HepG2 (cell line): ENCODE results near the gene AGBL2. TPM values are rescaled to one million over a fixed set of nuclear protein-coding genes. Genes with fewer than 3 reads are reported as not detected.

Experiments used
- FOSL2 ChIP-seq: sonication (generic); formaldehyde crosslinking; IDR thresholded peaks from 2 replicates; pipeline ENCODE4 v1.4.0; 2020; ENCODE audit warnings: missing genetic modification reagents
- GABPB1 ChIP-seq: IDR thresholded peaks from 2 replicates; pipeline ENCODE4 v1.6.1; 2016; ENCODE audit warnings: mild to moderate bottlenecking, missing genetic modification reagents, moderate library complexity, missing compliant biosample characterization
- HNRNPL ChIP-seq: fragments of 200-400 bp; formaldehyde crosslinking; IDR thresholded peaks from 2 replicates; pipeline ENCODE4 v1.6.1; 2017; ENCODE audit warnings: mild to moderate bottlenecking, low read depth, low read length
- HNRNPLL ChIP-seq: fragments of 200-400 bp; formaldehyde crosslinking; IDR thresholded peaks from 2 replicates; pipeline ENCODE4 v1.6.1; 2017; ENCODE audit warnings: mild to moderate bottlenecking, low read depth, low read length; ENCODE audit not compliant: poor library complexity, severe bottlenecking
- JDP2 ChIP-seq: sonication (generic); formaldehyde crosslinking; IDR thresholded peaks from 2 replicates; pipeline ENCODE4 v1.8.1; 2022; ENCODE audit warnings: missing genetic modification reagents, borderline replicate concordance
- KDM4B ChIP-seq: sonication (generic); formaldehyde crosslinking; IDR thresholded peaks from 2 replicates; pipeline ENCODE4 v1.4.0; 2020; ENCODE audit warnings: missing genetic modification reagents
- PCBP1 ChIP-seq: fragments of 200-400 bp; formaldehyde crosslinking; IDR thresholded peaks from 2 replicates; pipeline ENCODE4 v1.6.1; 2017; ENCODE audit warnings: mild to moderate bottlenecking, low read depth, low read length, borderline replicate concordance
- PITX1 ChIP-seq: sonication (generic); formaldehyde crosslinking; IDR thresholded peaks from 2 replicates; pipeline ENCODE4 v1.5.1; 2020; ENCODE audit warnings: mild to moderate bottlenecking, missing genetic modification reagents
- RBFOX2 ChIP-seq: fragments of 200-400 bp; formaldehyde crosslinking; IDR thresholded peaks from 2 replicates; pipeline ENCODE4 v1.6.1; 2017; ENCODE audit warnings: low read depth, mild to moderate bottlenecking, low read length
- SIN3A ChIP-seq: IDR thresholded peaks from 2 replicates; pipeline ENCODE4 v1.6.1; 2011; ENCODE audit warnings: low read depth, mild to moderate bottlenecking, control low read depth, low read length, borderline replicate concordance
- SOX13 ChIP-seq, 3 experiments: fragments of 450-650 bp in 1 of 3; sonication (generic) in 1 of 3; formaldehyde crosslinking in 1 of 3; IDR thresholded peaks in 2 of 3; conservative IDR thresholded peaks in 1 of 3; 2 replicates each; pipeline versions ENCODE4 v1.5.0 to v1.6.1; 2016 to 2020; ENCODE audit warnings: antibody characterized with exemption in 1 of 3, mild to moderate bottlenecking in 1 of 3, missing compliant biosample characterization in 1 of 3, missing genetic modification reagents in 1 of 3, moderate library complexity in 1 of 3
- YEATS2 ChIP-seq: sonication (generic); formaldehyde crosslinking; IDR thresholded peaks from 2 replicates; pipeline ENCODE4 v1.4.0; 2020; ENCODE audit warnings: missing genetic modification reagents, borderline replicate concordance
- ZBTB20 ChIP-seq: sonication (generic); formaldehyde crosslinking; IDR thresholded peaks from 2 replicates; pipeline ENCODE4 v1.8.1; 2023; ENCODE audit warnings: missing genetic modification reagents, low read depth, mild to moderate bottlenecking, borderline replicate concordance
- ZBTB8A ChIP-seq: sonication (generic); formaldehyde crosslinking; IDR thresholded peaks from 2 replicates; pipeline ENCODE4 v1.4.0; 2020; ENCODE audit warnings: mild to moderate bottlenecking, low read depth, missing genetic modification reagents, borderline replicate concordance
- ZFY ChIP-seq: sonication (generic); formaldehyde crosslinking; IDR thresholded peaks from 2 replicates; pipeline ENCODE4 v1.4.0; 2020; ENCODE audit warnings: missing genetic modification reagents
- ZMYM3 ChIP-seq: sonication (generic); formaldehyde crosslinking; IDR thresholded peaks from 2 replicates; pipeline ENCODE4 v1.5.1; 2020; ENCODE audit warnings: mild to moderate bottlenecking, missing genetic modification reagents
- ZNF234 ChIP-seq: sonication (generic); formaldehyde crosslinking; conservative IDR thresholded peaks from 2 replicates; pipeline ENCODE4 v1.5.1; 2020; ENCODE audit warnings: mild to moderate bottlenecking, missing genetic modification reagents
- ZNF235 ChIP-seq: sonication (generic); formaldehyde crosslinking; IDR thresholded peaks from 2 replicates; pipeline ENCODE4 v1.8.1; 2023; ENCODE audit warnings: mild to moderate bottlenecking, missing genetic modification reagents, borderline replicate concordance
- ZNF331 ChIP-seq: sonication (generic); formaldehyde crosslinking; IDR thresholded peaks from 2 replicates; pipeline ENCODE4 v1.4.0; 2020; ENCODE audit warnings: missing genetic modification reagents
- ZNF367 ChIP-seq: sonication (generic); formaldehyde crosslinking; IDR thresholded peaks from 2 replicates; pipeline ENCODE4 v1.4.0; 2020; ENCODE audit warnings: missing genetic modification reagents, borderline replicate concordance
- ZNF569 ChIP-seq: sonication (generic); formaldehyde crosslinking; IDR thresholded peaks from 2 replicates; pipeline ENCODE4 v1.5.0; 2020; ENCODE audit warnings: mild to moderate bottlenecking, missing genetic modification reagents, moderate library complexity, borderline replicate concordance
- ZNF788 ChIP-seq: sonication (generic); formaldehyde crosslinking; IDR thresholded peaks from 2 replicates; pipeline ENCODE4 v1.5.0; 2020; ENCODE audit warnings: mild to moderate bottlenecking, missing genetic modification reagents, borderline replicate concordance
- ZSCAN31 ChIP-seq: sonication (generic); formaldehyde crosslinking; IDR thresholded peaks from 2 replicates; pipeline ENCODE4 v1.5.0; 2020; ENCODE audit warnings: low read depth, mild to moderate bottlenecking, missing genetic modification reagents
- polyA plus RNA-seq, 8 experiments: library from polyadenylated mRNA; depleted of rRNA in 3 of 8; stranded (reverse) in 7 of 8; unstranded in 1 of 8; fragments of >200 nt; fragmentation: Illumina TruSeq in 4 of 8; extraction: Trizol in 4 of 8; gene quantifications; 2 replicates each; pipeline versions ENCODE4 v1.2.1 to v1.2.3, GENCODE V29; 2011 to 2016; ENCODE audit warnings: low read depth in 4 of 8, missing spikeins in 1 of 8, mixed read lengths in 1 of 8; ENCODE audit not compliant: insufficient read depth in 1 of 8
- total RNA-seq, 5 experiments: library from RNA; depleted of rRNA; stranded (reverse); fragments of >200 nt; fragmentation: Illumina TruSeq; extraction: Trizol; gene quantifications; 2 replicates each; pipeline ENCODE4 v1.2.3, GENCODE V29; 2016; ENCODE audit warnings: low read depth in 1 of 5
- TF ChIP-seq, protein P1 (sequence below): sonication (generic); formaldehyde crosslinking; IDR thresholded peaks from 2 replicates; pipeline ENCODE4 v1.5.1; 2020; ENCODE audit warnings: mild to moderate bottlenecking, missing genetic modification reagents, borderline replicate concordance

AGBL2 gene
- total and polyA plus RNA-seq, 2 of the 13 experiments (the other 11 are each of a cell fraction or from before 2014, with no cell fraction given) = 1.6 to 5.7 TPM

DNA sequence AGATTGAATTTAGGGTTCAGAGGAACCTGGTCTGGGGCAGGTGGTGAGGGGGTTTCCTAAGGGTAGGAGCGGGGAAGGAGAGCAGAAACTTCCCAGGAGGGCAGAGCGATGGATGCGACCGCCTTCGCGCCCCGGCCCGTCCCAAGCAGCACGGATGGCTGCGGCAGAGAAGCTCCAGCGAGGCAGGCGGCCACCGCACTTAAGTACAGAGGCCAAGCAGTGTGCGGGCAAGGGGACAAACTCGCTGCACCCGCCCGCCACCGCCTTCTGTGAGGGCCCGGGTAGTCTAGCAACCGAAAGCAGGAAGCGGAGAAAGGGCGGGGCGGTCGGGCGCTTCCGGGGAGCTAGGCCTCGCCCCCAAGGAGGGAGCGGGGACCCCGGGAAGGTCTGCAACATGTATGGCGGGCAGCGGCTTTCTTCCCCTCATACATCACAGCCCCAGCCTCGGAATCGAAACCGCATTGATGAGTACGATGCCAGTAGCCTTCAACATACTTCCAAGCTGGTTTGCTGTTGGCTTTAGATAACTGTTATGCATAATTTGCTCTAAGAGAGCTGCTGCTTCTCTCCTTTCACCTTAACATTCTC, at the start of gene AGBL2 (continued):
- TF ChIP-seq, protein P1, sequence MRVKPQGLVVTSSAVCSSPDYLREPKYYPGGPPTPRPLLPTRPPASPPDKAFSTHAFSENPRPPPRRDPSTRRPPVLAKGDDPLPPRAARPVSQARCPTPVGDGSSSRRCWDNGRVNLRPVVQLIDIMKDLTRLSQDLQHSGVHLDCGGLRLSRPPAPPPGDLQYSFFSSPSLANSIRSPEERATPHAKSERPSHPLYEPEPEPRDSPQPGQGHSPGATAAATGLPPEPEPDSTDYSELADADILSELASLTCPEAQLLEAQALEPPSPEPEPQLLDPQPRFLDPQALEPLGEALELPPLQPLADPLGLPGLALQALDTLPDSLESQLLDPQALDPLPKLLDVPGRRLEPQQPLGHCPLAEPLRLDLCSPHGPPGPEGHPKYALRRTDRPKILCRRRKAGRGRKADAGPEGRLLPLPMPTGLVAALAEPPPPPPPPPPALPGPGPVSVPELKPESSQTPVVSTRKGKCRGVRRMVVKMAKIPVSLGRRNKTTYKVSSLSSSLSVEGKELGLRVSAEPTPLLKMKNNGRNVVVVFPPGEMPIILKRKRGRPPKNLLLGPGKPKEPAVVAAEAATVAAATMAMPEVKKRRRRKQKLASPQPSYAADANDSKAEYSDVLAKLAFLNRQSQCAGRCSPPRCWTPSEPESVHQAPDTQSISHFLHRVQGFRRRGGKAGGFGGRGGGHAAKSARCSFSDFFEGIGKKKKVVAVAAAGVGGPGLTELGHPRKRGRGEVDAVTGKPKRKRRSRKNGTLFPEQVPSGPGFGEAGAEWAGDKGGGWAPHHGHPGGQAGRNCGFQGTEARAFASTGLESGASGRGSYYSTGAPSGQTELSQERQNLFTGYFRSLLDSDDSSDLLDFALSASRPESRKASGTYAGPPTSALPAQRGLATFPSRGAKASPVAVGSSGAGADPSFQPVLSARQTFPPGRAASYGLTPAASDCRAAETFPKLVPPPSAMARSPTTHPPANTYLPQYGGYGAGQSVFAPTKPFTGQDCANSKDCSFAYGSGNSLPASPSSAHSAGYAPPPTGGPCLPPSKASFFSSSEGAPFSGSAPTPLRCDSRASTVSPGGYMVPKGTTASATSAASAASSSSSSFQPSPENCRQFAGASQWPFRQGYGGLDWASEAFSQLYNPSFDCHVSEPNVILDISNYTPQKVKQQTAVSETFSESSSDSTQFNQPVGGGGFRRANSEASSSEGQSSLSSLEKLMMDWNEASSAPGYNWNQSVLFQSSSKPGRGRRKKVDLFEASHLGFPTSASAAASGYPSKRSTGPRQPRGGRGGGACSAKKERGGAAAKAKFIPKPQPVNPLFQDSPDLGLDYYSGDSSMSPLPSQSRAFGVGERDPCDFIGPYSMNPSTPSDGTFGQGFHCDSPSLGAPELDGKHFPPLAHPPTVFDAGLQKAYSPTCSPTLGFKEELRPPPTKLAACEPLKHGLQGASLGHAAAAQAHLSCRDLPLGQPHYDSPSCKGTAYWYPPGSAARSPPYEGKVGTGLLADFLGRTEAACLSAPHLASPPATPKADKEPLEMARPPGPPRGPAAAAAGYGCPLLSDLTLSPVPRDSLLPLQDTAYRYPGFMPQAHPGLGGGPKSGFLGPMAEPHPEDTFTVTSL (CRISPR knock-in tag) = no peak
- peak; percentile 76; the same call in 1 of the 2 replicates for TF ChIP-seq ZNF788
- TF ChIP-seq ZNF235 = no peak
- 0 out of 2 replicates have a peak, but pooled peaks have one; percentile 24 for TF ChIP-seq HNRNPL
- peak; percentile 79; the same call in 1 of the 2 replicates for TF ChIP-seq ZNF234 (CRISPR knock-in tag)
- TF ChIP-seq SOX13 (IDR thresholded peaks at IDR 0.05) = no peak
- peak in 1 of 2 experiments; percentile 46; a peak in 1 of 4 replicates for TF ChIP-seq SOX13 (CRISPR knock-in tag; conservative IDR thresholded peaks at IDR 0.05 in 1 of 2, IDR thresholded peaks at IDR 0.05 in 1 of 2)
- no peak for TF ChIP-seq ZNF367 (CRISPR knock-in tag)
- peak; percentile 63; the same call in 1 of the 2 replicates for TF ChIP-seq ZBTB20
- no peak for TF ChIP-seq ZBTB8A (CRISPR knock-in tag)
- peak; percentile 70; the same call in 1 of the 2 replicates for TF ChIP-seq YEATS2 (CRISPR knock-in tag)
- no peak for TF ChIP-seq JDP2
- peak; percentile 58; the same call in 1 of the 2 replicates for TF ChIP-seq SIN3A
- peak; percentile 93 for TF ChIP-seq GABPB1 (CRISPR knock-in tag)
- peak; percentile 72; the same call in 1 of the 2 replicates for TF ChIP-seq ZNF331 (CRISPR knock-in tag)
- peak; percentile 63; the same call in 1 of the 2 replicates for TF ChIP-seq ZSCAN31
- TF ChIP-seq HNRNPLL = peak; percentile 73
- TF ChIP-seq ZNF569 (CRISPR knock-in tag) = no peak
- TF ChIP-seq PCBP1 = no peak
- peak; percentile 5; the same call in 1 of the 2 replicates for TF ChIP-seq FOSL2 (CRISPR knock-in tag)
- TF ChIP-seq ZMYM3 (CRISPR knock-in tag) = peak; percentile 46; the same call in 1 of the 2 replicates
- TF ChIP-seq ZFY = peak; percentile 70
- TF ChIP-seq PITX1 = peak; percentile 67
- peak; percentile 86 for TF ChIP-seq RBFOX2
- peak; percentile 13; the same call in 1 of the 2 replicates for TF ChIP-seq KDM4B (CRISPR knock-in tag)
